Stimulated activated CD8-positive, alpha-beta memory T cell treated with anti-CD3 and anti-CD28 coated beads, Interleukin-15, amount 100 ng/mL, for 48 hours (primary cell): Measurements from ENCODE around the gene DIPK1B.

Experiments
- DNase-seq, 2 donors: peaks; one replicate each; pipeline ENCODE4 v3.0.0-alpha.2; 2020; ENCODE audit warnings: low read depth in 2 of 2

DIPK1B gene

GRCh38 chr9:136686794-136687711 lies 25.3 kb upstream of the DIPK1B start, which contains the start of gene AGPAT2:
Gene AGPAT2, minus strand, starts transcription at chr9:136687457. Its CDS starts 100 bp downstream, at chr9:136687357.
- DNase-seq = peak; percentile 50

GRCh38 chr9:136687721-136688223 lies 24.6 kb upstream of the DIPK1B start:
- DNase-seq = no peak

GRCh38 chr9:136688274-136689107 lies 23.9 kb upstream of the DIPK1B start:
- DNase-seq = no peak

GRCh38 chr9:136689108-136689460 lies 23.3 kb upstream of the DIPK1B start:
- DNase-seq = no peak

- DNase-seq = no peak
These were observed 22.1 kb upstream of the DIPK1B start for GRCh38 chr9:136690104-136690805.

- no peak for DNase-seq
These were observed 21.5 kb upstream of the DIPK1B start for GRCh38 chr9:136690806-136691261.

GRCh38 chr9:136691316-136692184 lies 20.8 kb upstream of the DIPK1B start:
- DNase-seq = no peak

- DNase-seq = no peak
These were observed 19.9 kb upstream of the DIPK1B start for GRCh38 chr9:136692185-136693134.

- no peak for DNase-seq
These were observed 19.3 kb upstream of the DIPK1B start for GRCh38 chr9:136693135-136693489.

- peak in 1 of 2 donors; percentile 13 for DNase-seq
These were observed 18.7 kb upstream of the DIPK1B start for GRCh38 chr9:136693490-136694162.

- no peak for DNase-seq
These were observed 18.1 kb upstream of the DIPK1B start for GRCh38 chr9:136694163-136694871.

- DNase-seq = no peak
These were observed 17.5 kb upstream of the DIPK1B start for GRCh38 chr9:136694872-136695247.

- no peak for DNase-seq
These were observed 16.9 kb upstream of the DIPK1B start for GRCh38 chr9:136695435-136695895.

- no peak for DNase-seq
These were observed 16.4 kb upstream of the DIPK1B start for GRCh38 chr9:136695955-136696354.

GRCh38 chr9:136696502-136696901 lies 15.9 kb upstream of the DIPK1B start:
- no peak for DNase-seq

GRCh38 chr9:136697146-136697820 lies 15.1 kb upstream of the DIPK1B start:
- no peak for DNase-seq

GRCh38 chr9:136697821-136698526 lies 14.4 kb upstream of the DIPK1B start:
- DNase-seq = no peak
